ENCODE results near the gene PURB.
"Not testable (repeated sequence)": the region's sequence is repeated elsewhere in the genome, so short reads cannot be mapped to it uniquely, and the experiment has no call there.

Gene PURB

GRCh38 chr7:44875241-44875640, 10.1 kb downstream of the PURB start:
- Histone ChIP-seq H3K27me3 (ENCODE audit: insufficient read depth, low read depth, severe bottlenecking) (no peaks in the 10 kb centered on the region), H3K36me3 (peaks cover 9% of the 10 kb centered on the region), H3K4me3 (ENCODE audit: low read depth, low read length) (no peak overlapping the region), H3K27ac (no peak overlapping the region), H3K9me3 (ENCODE audit: severe bottlenecking) (peaks cover 4% of the 10 kb centered on the region)
- no peak for DNase-seq
- TF ChIP-seq CTCF (IDR thresholded peaks at IDR 0.05; ENCODE audit: low read depth, low read length): no peak

GRCh38 chr7:44872787-44873186, 12.5 kb downstream of the PURB start:
- Histone ChIP-seq H3K4me3 (ENCODE audit: low read depth, low read length) (no peak overlapping the region), H3K27me3 (ENCODE audit: insufficient read depth, low read depth, severe bottlenecking) (no peaks in the 10 kb centered on the region), H3K27ac (no peak overlapping the region), H3K36me3 (no peaks in the 10 kb centered on the region), H3K9me3 (ENCODE audit: severe bottlenecking) (peaks cover 6% of the 10 kb centered on the region)
- no peak for DNase-seq
- no peak for TF ChIP-seq CTCF (IDR thresholded peaks at IDR 0.05; ENCODE audit: low read depth, low read length)

GRCh38 chr7:44871918-44872317, 13.4 kb downstream of the PURB start:
- H3K27ac ChIP-seq; H3K9me3 ChIP-seq (ENCODE audit: severe bottlenecking); DNase-seq; H3K27me3 ChIP-seq (ENCODE audit: insufficient read depth, low read depth, severe bottlenecking); H3K36me3 ChIP-seq; H3K4me3 ChIP-seq (ENCODE audit: low read depth, low read length): not testable (repeated sequence)

- H3K27ac ChIP-seq; DNase-seq; H3K9me3 ChIP-seq (ENCODE audit: severe bottlenecking); H3K27me3 ChIP-seq (ENCODE audit: insufficient read depth, low read depth, severe bottlenecking); H3K36me3 ChIP-seq; H3K4me3 ChIP-seq (ENCODE audit: low read depth, low read length): not testable (repeated sequence)
These were observed 14.6 kb downstream of the PURB start for GRCh38 chr7:44870780-44871179.

GRCh38 chr7:44870336-44870735, 15.0 kb downstream of the PURB start:
- not testable (repeated sequence) for DNase-seq; H3K27me3 ChIP-seq (ENCODE audit: insufficient read depth, low read depth, severe bottlenecking); H3K9me3 ChIP-seq (ENCODE audit: severe bottlenecking)

GRCh38 chr7:44867073-44867995, 18.0 kb downstream of the PURB start:
- Histone ChIP-seq H3K4me3 (ENCODE audit: low read depth, low read length) (no peak overlapping the region), H3K36me3 (no peaks in the 10 kb centered on the region), H3K9me3 (ENCODE audit: severe bottlenecking) (peaks cover 6% of the 10 kb centered on the region), H3K27ac (no peak overlapping the region), H3K27me3 (ENCODE audit: insufficient read depth, low read depth, severe bottlenecking) (no peaks in the 10 kb centered on the region)
- no peak for TF ChIP-seq CTCF (IDR thresholded peaks at IDR 0.05; ENCODE audit: low read depth, low read length)
- DNase-seq: no peak

More at GRCh38 chr7:44870336-44870735, 15.0 kb downstream of the PURB start:
- H3K4me3 ChIP-seq (ENCODE audit: low read depth, low read length); H3K27ac ChIP-seq; H3K36me3 ChIP-seq: not testable (repeated sequence)

- H3K4me3 ChIP-seq (ENCODE audit: low read depth, low read length); DNase-seq; H3K27ac ChIP-seq; H3K36me3 ChIP-seq; H3K9me3 ChIP-seq (ENCODE audit: severe bottlenecking); H3K27me3 ChIP-seq (ENCODE audit: insufficient read depth, low read depth, severe bottlenecking): not testable (repeated sequence)
These were observed 23.4 kb downstream of the PURB start for GRCh38 chr7:44861949-44862348.

- no peak for TF ChIP-seq CTCF (IDR thresholded peaks at IDR 0.05; ENCODE audit: low read depth, low read length)
- no peaks in the 10 kb centered on the region for H3K9me3 ChIP-seq (ENCODE audit: severe bottlenecking)
- H3K27ac ChIP-seq: no peak overlapping the region
- H3K4me3 ChIP-seq (ENCODE audit: low read depth, low read length): no peak overlapping the region
- no peaks in the 10 kb centered on the region for H3K27me3 ChIP-seq (ENCODE audit: insufficient read depth, low read depth, severe bottlenecking)
- no peaks in the 10 kb centered on the region for H3K36me3 ChIP-seq
- DNase-seq: no peak
These were observed 27.2 kb downstream of the PURB start for GRCh38 chr7:44858161-44858560.

Measured in WERI-Rb-1 (cell line).